ENCODE measurements around the gene PDE6B.

Gene PDE6B

GRCh38 chr4:600850-601515 lies 24.4 kb upstream of the PDE6B start:
- peak; percentile 5 for DNase-seq (ENCODE audit: low spot score)

- no peak for DNase-seq (ENCODE audit: low spot score)
These were observed 23.5 kb upstream of the PDE6B start for GRCh38 chr4:601612-602558.

DNA sequence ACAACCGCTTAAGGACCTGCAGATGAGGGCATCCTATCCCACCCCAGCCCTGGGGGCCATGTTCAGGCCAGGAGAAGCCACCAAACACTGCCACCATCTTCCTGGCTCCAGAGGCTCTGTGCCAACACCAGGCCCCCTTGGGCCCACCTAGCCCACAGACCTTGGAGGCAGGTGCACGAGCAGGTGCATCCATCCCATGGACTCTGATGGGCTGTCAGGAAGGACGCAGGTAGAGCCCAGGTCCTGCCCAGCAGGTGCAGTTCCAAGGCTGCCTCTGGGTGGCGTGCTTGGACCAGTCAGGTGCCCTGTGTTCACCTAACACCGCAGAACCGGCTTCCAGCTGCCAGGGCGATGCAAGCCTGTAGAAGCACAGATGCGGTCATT lies 22.8 kb upstream of the PDE6B start:
- peak; percentile 38 for DNase-seq (ENCODE audit: low spot score)

DNA sequence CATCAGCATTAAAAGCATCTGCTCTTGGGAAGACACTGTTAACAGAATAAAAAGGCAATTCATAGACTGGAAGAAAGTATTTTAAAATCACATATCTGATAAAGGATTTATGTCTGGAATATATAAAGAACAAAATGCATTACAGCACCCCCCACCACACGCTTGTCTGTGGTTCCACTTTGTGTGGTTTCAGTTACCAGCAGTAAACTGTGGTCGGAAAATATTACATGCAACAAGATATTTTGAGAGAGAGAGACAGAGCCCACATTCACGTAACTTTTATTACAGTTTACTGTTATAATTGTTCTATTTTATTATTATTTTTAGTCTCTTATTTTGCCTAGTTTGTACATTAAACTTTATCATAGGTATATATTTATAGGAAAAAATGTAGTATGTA lies 21.2 kb upstream of the PDE6B start:
- no peak for DNase-seq (ENCODE audit: low spot score)

DNA sequence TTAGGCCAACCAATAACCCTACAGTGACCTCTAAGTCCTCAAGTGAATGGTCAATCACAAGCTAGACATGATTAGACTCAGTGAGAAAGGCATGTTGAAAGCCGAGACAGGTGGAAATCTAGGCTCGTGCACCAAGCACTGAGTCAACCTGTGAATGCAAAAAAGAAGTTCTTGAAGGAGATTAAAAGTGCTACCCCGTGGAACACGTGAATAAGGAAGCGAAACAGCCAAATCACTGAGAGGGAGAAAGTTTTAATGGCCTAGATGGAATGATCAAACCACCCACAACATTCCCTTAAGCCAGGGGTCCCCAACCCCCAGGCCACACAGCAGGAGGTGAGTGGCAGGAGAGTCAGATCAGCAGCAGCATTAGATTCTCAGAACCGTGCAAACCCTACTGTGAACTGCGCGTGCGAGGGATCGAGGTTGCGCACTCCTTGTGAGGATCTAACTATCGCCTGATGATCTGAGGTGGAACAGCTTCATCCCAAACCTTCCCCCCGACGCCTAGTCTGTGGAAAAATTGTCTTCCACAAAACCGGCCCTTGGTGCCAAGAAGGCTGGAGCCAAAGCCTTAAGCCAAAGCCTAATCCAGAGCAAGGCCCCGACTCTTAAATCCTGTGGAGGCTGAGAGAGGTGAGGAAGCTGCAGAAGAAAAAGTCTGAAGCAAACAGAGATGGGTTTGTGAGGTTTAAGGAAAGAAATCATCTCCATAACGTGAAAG lies 19.5 kb upstream of the PDE6B start:
- DNase-seq (ENCODE audit: low spot score): no peak

GRCh38 chr4:608236-608635 lies 17.1 kb upstream of the PDE6B start:
- no peak for DNase-seq (ENCODE audit: low spot score)

DNA sequence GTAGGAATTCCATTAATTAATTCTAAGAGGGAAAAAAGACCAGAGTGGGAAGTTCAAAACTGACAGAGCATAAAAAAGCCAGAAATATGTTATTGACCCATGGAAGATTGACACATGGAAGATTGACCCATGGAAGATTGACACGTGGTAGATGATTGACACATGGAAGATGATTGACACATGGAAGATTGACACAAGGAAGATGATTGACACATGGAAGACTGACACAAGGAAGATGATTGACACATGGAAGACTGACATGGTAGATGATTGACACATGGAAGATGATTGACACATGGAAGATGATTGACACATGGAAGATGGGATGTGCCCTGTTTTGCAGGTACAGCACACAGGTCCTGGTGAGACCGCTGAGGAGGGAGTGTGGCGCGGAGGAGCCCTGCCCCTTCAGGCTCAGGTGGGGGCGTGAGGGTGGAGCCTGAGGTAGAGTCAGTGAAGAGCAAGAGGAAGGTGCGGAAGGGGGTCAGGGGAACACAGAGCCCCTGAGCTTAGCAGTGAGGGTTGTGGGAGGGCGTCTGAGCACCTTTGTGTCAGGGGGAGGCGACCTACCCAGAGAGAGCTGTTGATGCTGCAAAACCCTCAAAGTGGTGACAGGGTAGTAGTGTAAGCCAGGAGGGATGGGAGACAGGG lies 15.8 kb upstream of the PDE6B start:
- no peak for DNase-seq (ENCODE audit: low spot score)

DNA sequence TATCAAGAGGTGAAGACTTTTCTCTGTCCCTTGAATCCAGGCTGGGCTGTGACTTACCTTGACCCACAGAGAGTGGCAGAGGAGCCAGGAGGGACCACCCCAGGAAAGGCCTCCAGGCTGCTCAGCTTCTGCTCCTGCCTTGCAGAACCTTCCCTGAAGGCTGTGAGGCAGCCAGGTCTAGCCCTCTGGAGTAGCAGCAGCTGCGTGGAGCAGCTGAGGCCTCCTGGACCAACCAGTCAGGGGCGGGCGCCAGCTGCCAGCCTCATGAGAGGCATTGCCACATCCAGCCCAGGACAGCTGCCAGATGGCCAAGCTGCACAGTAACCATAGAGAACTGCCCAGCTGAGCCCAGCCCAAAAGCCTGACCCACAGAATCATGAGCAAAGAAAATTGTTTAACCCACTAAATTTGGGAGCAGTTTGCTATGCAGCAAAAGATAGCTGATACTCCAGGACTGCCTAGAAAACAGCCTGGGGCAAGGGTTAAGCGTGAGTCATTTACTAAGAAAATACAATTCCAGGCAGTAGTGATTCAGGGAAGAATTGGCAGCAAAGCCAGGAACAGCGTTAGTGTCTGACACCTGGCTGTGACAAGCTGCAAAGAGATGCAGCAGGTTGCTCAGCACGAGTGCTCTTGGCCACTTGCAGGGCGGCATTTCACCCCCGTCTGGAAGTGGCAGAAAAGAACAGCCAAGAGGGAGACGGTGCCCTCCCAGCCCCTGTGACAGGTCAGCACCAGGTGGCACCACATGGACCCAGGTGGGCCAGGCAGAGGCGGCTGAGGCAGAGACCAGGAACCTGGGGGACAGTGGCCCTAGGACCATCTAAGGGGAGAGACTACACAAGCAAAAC lies 14.7 kb upstream of the PDE6B start:
- DNase-seq (ENCODE audit: low spot score): no peak

DNA sequence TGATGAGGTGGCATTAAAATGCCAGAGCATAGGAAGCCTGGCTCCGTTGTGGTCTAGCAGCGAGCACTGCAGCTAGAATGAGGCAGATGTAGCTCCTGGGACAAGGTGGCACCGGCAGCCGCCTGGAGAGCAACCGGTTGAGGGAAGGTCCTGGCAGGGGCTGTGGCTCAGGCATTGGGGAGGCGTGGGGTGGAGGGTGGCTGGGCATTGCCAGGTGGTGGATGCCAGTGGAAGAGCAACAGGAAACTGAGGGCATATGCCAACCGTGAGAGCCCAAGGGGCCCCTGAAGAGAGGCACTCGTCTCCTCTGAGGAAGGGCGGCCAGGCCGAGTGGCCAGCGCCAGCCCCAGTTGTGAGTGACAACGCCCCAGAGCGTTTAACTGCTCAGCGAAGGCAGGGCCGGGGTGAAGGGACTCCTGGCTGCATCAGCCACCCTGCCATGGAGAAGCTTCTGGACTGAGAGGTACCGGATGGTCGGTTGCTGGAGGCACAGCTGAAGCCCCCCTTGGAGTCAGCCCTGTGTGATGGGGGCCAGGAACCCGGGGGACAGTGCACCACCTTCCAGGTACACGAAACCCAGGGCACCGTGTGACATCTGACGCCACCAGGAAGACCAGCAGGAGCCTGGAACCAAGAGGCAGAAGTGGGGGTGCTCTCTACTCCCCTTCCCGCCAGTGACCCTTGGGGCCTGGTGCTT lies 13.2 kb upstream of the PDE6B start:
- no peak for DNase-seq (ENCODE audit: low spot score)

- no peak for DNase-seq (ENCODE audit: low spot score)
These were observed 12.6 kb upstream of the PDE6B start for GRCh38 chr4:612749-613125.

GRCh38 chr4:613126-613525 lies 12.2 kb upstream of the PDE6B start:
- no peak for DNase-seq (ENCODE audit: low spot score)

DNA sequence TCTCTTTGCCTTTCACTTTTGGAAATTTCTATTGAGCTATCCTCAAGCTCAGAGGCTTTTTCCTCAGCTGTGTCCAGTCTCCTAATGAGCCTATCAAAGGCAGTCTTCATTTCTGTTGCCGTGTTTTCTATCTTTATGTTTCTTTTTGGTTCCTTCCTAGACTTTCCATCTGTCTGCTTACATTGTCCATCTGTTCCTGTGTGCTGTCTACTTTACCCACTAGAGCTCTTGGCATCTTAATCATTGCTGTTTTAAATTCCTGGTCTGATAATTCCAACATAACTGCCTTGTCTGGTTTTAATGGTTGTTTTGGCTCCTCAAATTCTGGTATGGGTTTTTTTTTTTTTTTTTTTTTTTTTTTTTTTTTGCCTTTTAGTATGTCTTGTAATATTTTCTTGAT lies 9.3 kb upstream of the PDE6B start:
- DNase-seq (ENCODE audit: low spot score): no peak

DNA sequence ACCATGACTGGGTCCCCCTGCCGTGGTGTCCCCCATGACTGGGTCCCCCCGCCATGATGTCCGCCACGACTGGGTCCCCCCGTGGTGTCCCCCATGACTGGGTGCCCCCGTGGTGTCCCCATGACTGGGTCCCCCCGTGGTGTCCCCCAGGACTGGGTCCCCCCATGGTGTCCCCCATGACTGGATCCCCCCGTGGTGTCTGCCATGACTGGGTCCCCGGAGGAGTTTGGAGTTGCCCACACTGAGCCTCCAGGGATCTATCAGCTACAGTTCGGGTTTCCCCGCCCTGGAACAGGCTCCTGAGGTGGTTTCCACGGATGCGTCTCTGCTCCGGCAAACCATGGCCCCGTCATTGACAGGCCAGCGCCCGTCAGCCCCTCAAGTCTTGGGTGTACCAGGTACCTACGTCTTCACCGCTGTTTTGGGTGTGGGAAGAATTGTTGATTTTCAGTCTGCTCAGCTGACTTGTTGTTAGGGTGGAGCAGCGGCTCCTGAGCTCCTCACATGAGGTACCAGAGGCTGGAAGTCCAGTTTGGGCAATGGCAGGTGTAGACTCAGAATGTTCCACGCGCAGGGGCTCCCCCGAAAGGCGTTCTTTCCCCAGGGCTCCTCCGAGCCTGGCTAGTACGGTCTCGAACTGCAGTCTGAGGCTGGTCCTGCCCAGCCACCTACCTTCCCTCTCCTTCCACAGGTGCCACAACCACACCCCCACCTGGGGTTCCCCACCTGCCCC lies 8.3 kb upstream of the PDE6B start:
- DNase-seq (ENCODE audit: low spot score): no peak

- DNase-seq (ENCODE audit: low spot score): no peak
These were observed 7.4 kb upstream of the PDE6B start for GRCh38 chr4:617644-618641.

GRCh38 chr4:620201-620600 lies 5.2 kb upstream of the PDE6B start:
- DNase-seq (ENCODE audit: low spot score): no peak

DNA sequence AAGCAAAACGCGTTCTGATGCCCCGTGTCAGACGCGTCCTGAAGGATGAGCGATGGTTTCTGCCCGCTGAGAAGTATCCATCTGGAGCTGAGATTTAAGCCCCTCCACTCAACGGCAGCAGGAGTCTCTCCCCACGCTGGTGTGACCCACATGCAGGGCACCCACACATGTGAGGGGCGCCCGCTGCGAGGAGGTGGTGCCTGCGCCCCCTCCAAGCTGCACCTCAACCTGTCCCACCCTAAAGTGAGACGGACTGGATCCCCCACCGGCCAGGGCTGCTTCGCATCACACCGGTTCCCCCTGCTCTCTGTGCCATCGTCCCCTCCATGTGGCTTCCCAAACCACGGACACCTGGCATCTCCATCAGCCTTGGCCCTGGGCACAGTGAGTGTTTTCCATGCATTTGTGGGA lies 4.5 kb upstream of the PDE6B start:
- DNase-seq (ENCODE audit: low spot score): no peak

DNA sequence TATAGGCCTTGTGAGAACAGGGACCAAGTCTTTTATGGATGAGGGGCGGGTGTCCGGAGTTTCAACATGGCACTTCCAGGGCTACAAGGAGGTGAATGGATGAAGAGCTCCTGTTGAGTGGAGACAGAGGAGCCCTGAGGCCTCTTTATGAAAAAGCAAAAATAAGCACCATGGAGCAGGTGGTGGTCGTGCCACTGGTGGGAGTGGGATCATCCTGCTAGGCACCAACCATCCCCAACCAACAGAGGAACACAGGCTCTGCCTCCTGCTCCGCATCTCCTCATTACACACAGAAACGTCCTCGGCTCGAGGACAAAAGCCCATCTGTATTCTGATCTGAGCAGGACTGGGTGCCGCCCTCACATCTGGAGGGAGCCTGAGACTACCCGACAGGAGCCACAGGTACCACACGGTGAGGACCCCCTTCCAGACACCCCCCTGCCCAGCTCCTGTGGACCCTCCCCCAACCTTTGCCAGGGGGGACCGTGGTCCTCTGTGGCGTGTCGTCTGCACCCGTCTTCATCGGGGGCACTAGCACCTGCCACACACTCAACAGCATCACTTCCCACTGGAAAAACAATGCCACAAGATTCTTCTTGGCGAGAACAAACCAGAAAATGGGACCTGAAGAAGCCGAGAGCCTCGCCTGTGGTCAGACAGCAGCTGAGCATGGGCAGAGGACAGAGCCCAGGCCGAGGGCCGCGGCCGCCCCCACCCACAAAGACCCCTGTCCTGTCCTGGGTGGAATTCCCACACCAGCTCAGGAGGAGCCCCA lies 3.9 kb upstream of the PDE6B start:
- no peak for DNase-seq (ENCODE audit: low spot score)

Measured in activated CD4-positive, alpha-beta T cell treated with anti-CD3 and anti-CD28 coated beads, Interleukin-2, Interleukin-4, amounts not matched to agents 100 ng/mL and 50 ng/mL, durations not matched to agents 16 hours and 8 hours (primary cell).